Psoas muscle (tissue), 8 donors: ENCODE measurements around the gene BST1. TPM values are rescaled to one million over a fixed set of nuclear protein-coding genes. Genes with fewer than 3 reads are reported as not detected.

Experiments used
- ATAC-seq, 4 donors: fragments of 200-7000 bp; cut with Tn5 transposase; one replicate each; pipeline ENCODE4 v1.9.1; 2020; ENCODE audit warnings: moderate library complexity in 3 of 4, mild to moderate bottlenecking in 2 of 4
- DNase-seq, 2 donors: peaks; one replicate each; pipeline ENCODE4 v3.0.0-alpha.2; 2020
- H3K27ac ChIP-seq: fragments of 200-600 bp; one replicate; pipeline ENCODE4 v1.8.0; 2022
- H3K27me3 ChIP-seq, 3 donors: fragments of 200-600 bp in 1 of 3; one replicate each; pipeline versions ENCODE4 v1.6.1 to v1.8.0; 2013 to 2022; ENCODE audit warnings: low read length in 2 of 3, mild to moderate bottlenecking in 2 of 3, moderate library complexity in 1 of 3; ENCODE audit not compliant: insufficient read depth in 3 of 3
- H3K36me3 ChIP-seq, 2 donors: fragments of 200-600 bp in 1 of 2; one replicate each; pipeline versions ENCODE4 v1.6.1 to v1.8.0; 2013 to 2022; ENCODE audit warnings: low read depth in 1 of 2, mild to moderate bottlenecking in 1 of 2, moderate library complexity in 1 of 2; ENCODE audit not compliant: insufficient read depth in 1 of 2
- H3K4me1 ChIP-seq: fragments of 200-600 bp; one replicate; pipeline ENCODE4 v1.8.0; 2022
- H3K4me3 ChIP-seq: fragments of 200-600 bp; one replicate; pipeline ENCODE4 v1.8.0; 2022; ENCODE audit warnings: mild to moderate bottlenecking
- H3K9me3 ChIP-seq: fragments of 200-600 bp; one replicate; pipeline ENCODE4 v1.8.0; 2022
- WGBS, 3 donors: extraction: QIAGEN DNeasy Blood & Tissue Kit; methylation state at CpG; one replicate each; pipeline versions ENCODE4 v1.1.6 to v1.1.7; 2013; 5-methylcytosine and 5-hydroxymethylcytosine counted together
- intact Hi-C, 2 donors: fragments of 100-400 bp; cut with DNase I; formaldehyde crosslinking; loops; one replicate each; pipeline versions ENCODE4 v1.11.0 to v1.14.2; 2022
- polyA plus RNA-seq, 3 donors: library from polyadenylated mRNA; stranded (reverse); fragments of 200-250 nt; gene quantifications; one replicate each; pipeline ENCODE4 v1.2.3, GENCODE V29; 2013
- total RNA-seq, 4 donors: library from RNA; stranded (reverse); fragmentation: NEBNext Ultra II Directional in 2 of 4; extraction: Animal tissue kit (Norgen Biotek cat#: 25700) in 2 of 4; gene quantifications; one replicate each; pipeline versions ENCODE4 v1.2.1 to v1.2.4, GENCODE V29; 2021 to 2023
- TF ChIP-seq, protein P1 (sequence below): fragments of 200-600 bp; IDR thresholded peaks from one replicate; pipeline ENCODE4 v1.8.0; 2022; ENCODE audit warnings: antibody characterized with exemption
- donor health status: healthy with polysubstance abuse.
- donor health status: DM: no; HTN: no; CAD: no; lungs with moderate emphysema.
- donor health status: Bipolar disorder and iron deficiency.
- donor health status: healthy.
- donor health status: DM: yes; HTN: yes; CAD: no.
- donor health status: DM: no; HTN: no; CAD: no.
- donor health status: DM: no; HTN: no; CAD: no.
- donor health status: DM: yes; HTN: yes; CAD: no.

Gene BST1
- total and polyA plus RNA-seq, 7 donors = 0.98 to 2.1 (median 1.3) TPM

GRCh38 chr4:15711762-15712161 is 8.9 kb downstream of the BST1 start:
- Histone ChIP-seq H3K4me3 (no peak overlapping the region), H3K27ac (no peak overlapping the region), H3K27me3 (no peaks in the 10 kb centered on the region), H3K36me3 (no peaks in the 10 kb centered on the region), H3K9me3 (no peaks in the 10 kb centered on the region), H3K4me1 (no peaks in the 10 kb centered on the region)
- intact Hi-C loops = no loop called here
- TF ChIP-seq, protein P1, sequence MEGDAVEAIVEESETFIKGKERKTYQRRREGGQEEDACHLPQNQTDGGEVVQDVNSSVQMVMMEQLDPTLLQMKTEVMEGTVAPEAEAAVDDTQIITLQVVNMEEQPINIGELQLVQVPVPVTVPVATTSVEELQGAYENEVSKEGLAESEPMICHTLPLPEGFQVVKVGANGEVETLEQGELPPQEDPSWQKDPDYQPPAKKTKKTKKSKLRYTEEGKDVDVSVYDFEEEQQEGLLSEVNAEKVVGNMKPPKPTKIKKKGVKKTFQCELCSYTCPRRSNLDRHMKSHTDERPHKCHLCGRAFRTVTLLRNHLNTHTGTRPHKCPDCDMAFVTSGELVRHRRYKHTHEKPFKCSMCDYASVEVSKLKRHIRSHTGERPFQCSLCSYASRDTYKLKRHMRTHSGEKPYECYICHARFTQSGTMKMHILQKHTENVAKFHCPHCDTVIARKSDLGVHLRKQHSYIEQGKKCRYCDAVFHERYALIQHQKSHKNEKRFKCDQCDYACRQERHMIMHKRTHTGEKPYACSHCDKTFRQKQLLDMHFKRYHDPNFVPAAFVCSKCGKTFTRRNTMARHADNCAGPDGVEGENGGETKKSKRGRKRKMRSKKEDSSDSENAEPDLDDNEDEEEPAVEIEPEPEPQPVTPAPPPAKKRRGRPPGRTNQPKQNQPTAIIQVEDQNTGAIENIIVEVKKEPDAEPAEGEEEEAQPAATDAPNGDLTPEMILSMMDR = no peak
- no peak for ATAC-seq
- no peak for DNase-seq
- 87 to 92% (median 91%) methylated on average over 2 of the region's 2 CpGs for WGBS, 3 donors

- no peak overlapping the region for H3K4me3 ChIP-seq
- H3K27ac ChIP-seq = no peak overlapping the region
- intact Hi-C loops = no loop called here
- H3K27me3 ChIP-seq = no peaks in the 10 kb centered on the region
- H3K4me1 ChIP-seq = no peaks in the 10 kb centered on the region
- DNase-seq (no peak), ATAC-seq (no peak)
- WGBS, 3 donors = 98 to 100% (median 100%) methylated on average over 1 of the region's 1 CpG
- TF ChIP-seq, protein P1 = no peak
- H3K36me3 ChIP-seq = no peaks in the 10 kb centered on the region
- H3K9me3 ChIP-seq = no peaks in the 10 kb centered on the region
Measured at GRCh38 chr4:15712214-15712613, 9.3 kb downstream of the BST1 start.

DNA sequence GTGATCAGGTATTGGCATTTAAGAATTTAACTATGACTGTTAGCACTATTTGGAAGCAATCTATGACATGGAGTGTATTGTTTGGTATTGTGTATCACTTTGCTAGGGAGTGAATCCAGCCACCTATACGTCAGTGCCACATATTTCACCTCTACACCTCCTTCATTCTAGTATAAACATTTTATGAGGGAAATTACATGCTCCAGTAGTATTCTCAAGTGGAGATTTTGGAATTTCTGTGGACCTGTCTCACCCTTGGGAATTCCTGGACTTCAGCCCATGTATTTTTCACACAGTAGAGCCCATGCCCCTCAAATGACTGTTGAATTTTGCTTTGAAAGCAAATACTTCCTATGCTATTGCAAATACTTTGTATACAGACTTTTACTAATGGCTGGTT is 11.3 kb downstream of the BST1 start:
- Histone ChIP-seq H3K27me3 (no peaks in the 10 kb centered on the region), H3K27ac (no peak overlapping the region), H3K4me1 (no peaks in the 10 kb centered on the region), H3K4me3 (no peak overlapping the region), H3K36me3 (no peaks in the 10 kb centered on the region), H3K9me3 (no peaks in the 10 kb centered on the region)
- intact Hi-C loops = no loop called here
- TF ChIP-seq, protein P1 = no peak
- 87 to 91% (median 90%) methylated on average over 1 of the region's 1 CpG for WGBS, 3 donors
- ATAC-seq = no peak
- no peak for DNase-seq

- Histone ChIP-seq H3K36me3 (no peaks in the 10 kb centered on the region), H3K9me3 (no peaks in the 10 kb centered on the region), H3K27ac (no peak overlapping the region), H3K4me1 (no peaks in the 10 kb centered on the region), H3K4me3 (no peak overlapping the region), H3K27me3 (no peaks in the 10 kb centered on the region)
- TF ChIP-seq, protein P1 = no peak
- intact Hi-C loops = no loop called here
- 53 to 66% (median 56%) methylated on average over 8 of the region's 8 CpGs for WGBS, 3 donors
- no peak for DNase-seq
- ATAC-seq = no peak
Measured at GRCh38 chr4:15714646-15715435, 12.0 kb downstream of the BST1 start.

GRCh38 chr4:15716115-15716514 is 13.2 kb downstream of the BST1 start:
- Histone ChIP-seq H3K27me3 (no peaks in the 10 kb centered on the region), H3K27ac (no peak overlapping the region), H3K4me3 (no peak overlapping the region), H3K36me3 (no peaks in the 10 kb centered on the region), H3K9me3 (no peaks in the 10 kb centered on the region), H3K4me1 (no peaks in the 10 kb centered on the region)
- ATAC-seq = no peak
- TF ChIP-seq, protein P1 = no peak
- DNase-seq = no peak
- WGBS, 3 donors = 85 to 93% (median 88%) methylated on average over 3 of the region's 3 CpGs
- intact Hi-C loops = no loop called here
